Kidney epithelial cell (primary cell): ENCODE results near the gene ARF1. TPM values are rescaled to one million over a fixed set of nuclear protein-coding genes. Genes with fewer than 3 reads are reported as not detected.

Experiments used
- DNase-seq: peaks from one replicate; pipeline ENCODE4 v3.0.0-alpha.2; 2010; ENCODE audit warnings: low read depth
- H3K27me3 ChIP-seq: 2 replicates; pipeline ENCODE4 v1.6.0; 2011; ENCODE audit warnings: low read length; ENCODE audit not compliant: control insufficient read depth, insufficient read depth
- H3K36me3 ChIP-seq: 2 replicates; pipeline ENCODE4 v1.5.1; 2011; ENCODE audit warnings: low read length; ENCODE audit not compliant: control insufficient read depth, insufficient read depth
- H3K4me3 ChIP-seq: 2 replicates; pipeline ENCODE4 v1.5.1; 2011; ENCODE audit warnings: low read depth, mild to moderate bottlenecking, control low read depth, low read length
- total RNA-seq: library from RNA; depleted of rRNA; stranded (reverse); fragments of >200 nt; gene quantifications from 2 replicates; pipeline ENCODE4 v1.2.3, GENCODE V29; 2015
- TF ChIP-seq, protein P1 (sequence below): IDR thresholded peaks from 2 replicates; pipeline ENCODE4 v1.5.1; 2011; ENCODE audit warnings: mild to moderate bottlenecking, moderate library complexity, low read length, control low read depth, inconsistent platforms; ENCODE audit not compliant: insufficient read depth, poor library complexity, severe bottlenecking

The ARF1 gene
- total RNA-seq, 1 donor from 2014 or later, result 479 TPM

DNA sequence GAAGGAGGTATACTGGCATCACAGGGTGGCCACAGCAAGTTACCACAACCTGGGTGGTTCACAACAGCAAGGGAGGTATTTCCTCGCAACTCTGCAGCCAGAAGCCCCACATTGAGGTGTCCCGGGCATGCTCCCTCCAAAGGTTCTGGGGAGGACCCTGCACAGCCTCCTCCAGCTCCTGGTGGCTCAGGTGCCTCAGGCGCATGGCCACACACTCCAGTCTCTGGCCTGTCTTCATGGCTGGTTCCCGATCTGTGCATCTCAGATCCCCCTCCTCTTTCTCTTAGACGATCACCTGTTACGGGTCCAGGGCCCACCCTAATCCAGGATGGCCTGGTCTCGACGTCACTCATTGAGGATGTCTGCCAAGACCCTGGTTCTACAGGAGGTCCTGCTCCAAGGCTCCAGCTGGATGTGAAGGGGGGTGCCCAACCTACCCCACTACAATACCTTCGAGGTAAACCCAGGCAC, 6.7 kb upstream of the ARF1 start:
- DNase-seq, result no peak
- TF ChIP-seq, protein P1, sequence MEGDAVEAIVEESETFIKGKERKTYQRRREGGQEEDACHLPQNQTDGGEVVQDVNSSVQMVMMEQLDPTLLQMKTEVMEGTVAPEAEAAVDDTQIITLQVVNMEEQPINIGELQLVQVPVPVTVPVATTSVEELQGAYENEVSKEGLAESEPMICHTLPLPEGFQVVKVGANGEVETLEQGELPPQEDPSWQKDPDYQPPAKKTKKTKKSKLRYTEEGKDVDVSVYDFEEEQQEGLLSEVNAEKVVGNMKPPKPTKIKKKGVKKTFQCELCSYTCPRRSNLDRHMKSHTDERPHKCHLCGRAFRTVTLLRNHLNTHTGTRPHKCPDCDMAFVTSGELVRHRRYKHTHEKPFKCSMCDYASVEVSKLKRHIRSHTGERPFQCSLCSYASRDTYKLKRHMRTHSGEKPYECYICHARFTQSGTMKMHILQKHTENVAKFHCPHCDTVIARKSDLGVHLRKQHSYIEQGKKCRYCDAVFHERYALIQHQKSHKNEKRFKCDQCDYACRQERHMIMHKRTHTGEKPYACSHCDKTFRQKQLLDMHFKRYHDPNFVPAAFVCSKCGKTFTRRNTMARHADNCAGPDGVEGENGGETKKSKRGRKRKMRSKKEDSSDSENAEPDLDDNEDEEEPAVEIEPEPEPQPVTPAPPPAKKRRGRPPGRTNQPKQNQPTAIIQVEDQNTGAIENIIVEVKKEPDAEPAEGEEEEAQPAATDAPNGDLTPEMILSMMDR, result no peak
- peaks cover 24% of the 10 kb centered on the region for H3K27me3 ChIP-seq
- no peaks in the 10 kb centered on the region for H3K36me3 ChIP-seq
- H3K4me3 ChIP-seq, result no peak overlapping the region

DNA sequence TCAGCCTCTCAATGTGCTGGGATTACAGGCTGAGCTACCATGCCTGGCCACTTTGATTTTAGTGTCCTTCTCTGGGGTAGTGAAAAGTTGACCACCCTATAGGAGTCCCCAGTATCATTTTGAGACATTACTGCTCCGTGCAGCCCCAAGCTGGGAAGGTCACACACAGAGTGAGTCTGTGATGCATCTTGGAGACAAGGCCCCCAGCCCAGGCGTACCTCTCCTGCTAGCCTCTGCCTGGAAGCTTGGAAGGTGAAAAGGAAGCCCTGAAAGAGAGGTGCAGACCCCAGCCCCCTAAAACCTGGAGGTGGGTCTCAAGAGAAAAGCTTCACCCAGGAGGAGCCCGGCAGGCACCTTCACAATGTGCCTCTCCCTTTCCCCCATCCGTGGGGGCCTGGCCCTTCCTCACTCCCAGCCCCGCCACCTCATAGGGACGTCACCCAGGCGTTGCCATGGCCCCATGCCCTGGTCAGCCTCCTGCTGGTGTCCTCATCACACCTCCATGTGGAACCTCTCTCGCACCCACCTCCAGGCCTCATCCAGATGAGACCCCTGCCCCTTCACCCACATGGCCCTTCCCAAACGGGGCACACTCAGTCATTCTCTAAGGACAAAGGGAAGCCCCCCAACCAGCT, 5.6 kb upstream of the ARF1 start:
- Histone ChIP-seq H3K36me3 (no peaks in the 10 kb centered on the region), H3K27me3 (peaks cover 24% of the 10 kb centered on the region), H3K4me3 (no peak overlapping the region)
- TF ChIP-seq, protein P1, result no peak
- DNase-seq, result no peak

DNA sequence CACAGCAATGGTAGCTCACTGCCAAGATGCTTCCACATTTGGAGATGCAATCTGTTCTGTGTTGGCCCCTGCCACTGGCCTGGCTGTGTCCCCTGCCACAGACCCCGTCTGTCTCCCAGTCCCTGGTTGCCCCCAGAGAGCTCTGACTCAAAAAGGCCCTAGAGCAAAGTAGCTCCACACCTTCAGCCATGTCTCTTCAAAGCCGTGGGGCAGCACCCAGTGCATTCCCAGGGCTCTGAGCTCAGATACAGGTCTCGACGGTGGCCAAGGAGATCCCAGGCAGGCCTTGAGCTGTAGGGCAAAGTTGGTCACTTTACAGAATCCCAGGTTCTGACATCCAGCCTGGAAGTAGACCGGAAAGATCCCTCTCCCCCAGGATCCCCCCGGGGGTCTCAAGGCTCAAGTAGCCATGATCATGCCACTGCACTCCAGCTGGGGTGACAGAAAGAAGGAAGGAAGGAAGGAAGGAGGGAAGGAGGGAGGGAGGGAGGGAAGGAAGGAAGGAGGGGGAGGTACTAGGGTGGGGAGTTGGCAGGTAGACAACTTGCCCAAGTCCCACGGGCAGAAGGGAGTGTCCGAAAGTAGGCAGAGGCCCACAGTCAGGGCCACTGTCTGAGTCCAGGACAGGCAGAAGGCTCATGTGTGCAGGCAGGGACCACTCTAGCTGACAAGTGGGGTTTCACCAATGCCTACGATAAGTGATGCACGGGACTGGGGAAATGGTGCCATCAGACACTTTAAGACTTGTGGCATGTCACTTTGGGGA, 4.8 kb upstream of the ARF1 start:
- TF ChIP-seq, protein P1, result no peak
- no peak for DNase-seq

DNA sequence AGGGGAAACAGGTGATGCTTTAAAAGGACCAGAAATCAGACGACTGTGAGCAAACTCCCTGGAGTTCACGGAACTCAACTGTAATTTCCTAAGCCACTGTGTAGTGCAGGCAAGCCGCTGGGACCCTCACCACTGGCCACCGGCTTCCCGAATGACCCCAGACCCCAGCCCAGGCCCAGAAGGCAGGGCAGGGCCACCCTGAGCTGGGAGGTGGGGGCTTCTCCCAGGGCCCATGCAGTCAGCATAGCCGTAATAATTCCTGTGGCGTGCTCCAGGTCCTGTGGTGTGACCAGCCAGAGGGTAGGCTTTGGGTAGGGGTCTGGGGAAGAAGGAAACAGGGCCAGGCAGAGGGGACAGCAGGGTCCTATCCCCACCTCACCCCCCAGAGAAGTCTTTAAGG, 3.5 kb upstream of the ARF1 start:
- no peak overlapping the region for H3K4me3 ChIP-seq
- DNase-seq, result no peak
- peaks cover 10% of the 10 kb centered on the region for H3K27me3 ChIP-seq
- TF ChIP-seq, protein P1, result no peak
- no peaks in the 10 kb centered on the region for H3K36me3 ChIP-seq

More for the DNA sequence above, 4.8 kb upstream of the ARF1 start:
- H3K27me3 ChIP-seq, result peaks cover 19% of the 10 kb centered on the region
- H3K4me3 ChIP-seq, result no peak overlapping the region
- H3K36me3 ChIP-seq, result no peaks in the 10 kb centered on the region

DNA sequence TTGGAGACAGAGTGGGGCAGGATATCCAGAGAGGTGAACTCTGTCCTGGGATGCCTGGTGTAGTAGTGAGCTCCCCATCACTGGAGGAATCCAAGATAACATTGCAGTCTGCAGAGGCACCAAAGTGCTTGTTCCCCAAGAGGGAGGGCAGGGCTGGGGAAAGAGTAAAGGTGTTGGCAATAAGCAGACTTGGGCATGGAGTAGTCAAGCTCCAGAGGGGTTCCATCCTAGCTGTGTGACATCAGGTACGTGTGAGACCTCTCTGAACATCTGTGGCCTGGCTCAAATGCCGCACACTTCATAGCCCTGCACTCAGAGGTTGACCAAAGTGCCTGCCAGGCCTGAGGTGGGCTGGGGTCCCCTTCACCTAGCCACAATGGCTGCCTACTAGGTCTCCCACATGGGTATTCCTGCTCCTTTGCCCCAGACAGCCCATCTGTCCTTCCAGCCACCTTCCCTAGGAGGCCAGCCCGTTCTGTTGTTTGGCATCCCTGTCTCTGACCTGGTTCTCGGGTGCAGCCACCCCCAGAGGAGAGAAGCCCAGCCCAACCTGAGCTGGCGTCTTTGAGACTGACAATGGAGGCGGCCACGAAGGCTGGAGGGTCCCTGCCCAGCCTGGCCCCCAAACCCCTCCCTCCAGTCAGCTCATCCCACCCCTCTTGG, 2.8 kb upstream of the ARF1 start:
- no peak for DNase-seq
- Histone ChIP-seq H3K36me3 (no peaks in the 10 kb centered on the region), H3K27me3 (peaks cover 10% of the 10 kb centered on the region), H3K4me3 (no peak overlapping the region)
- TF ChIP-seq, protein P1, result no peak
